ENCODE measurements around the gene SULT2B1.
A peak's percentile ranks its signal among the peaks of the same experiment; 100 is the strongest.

The SULT2B1 gene

DNA sequence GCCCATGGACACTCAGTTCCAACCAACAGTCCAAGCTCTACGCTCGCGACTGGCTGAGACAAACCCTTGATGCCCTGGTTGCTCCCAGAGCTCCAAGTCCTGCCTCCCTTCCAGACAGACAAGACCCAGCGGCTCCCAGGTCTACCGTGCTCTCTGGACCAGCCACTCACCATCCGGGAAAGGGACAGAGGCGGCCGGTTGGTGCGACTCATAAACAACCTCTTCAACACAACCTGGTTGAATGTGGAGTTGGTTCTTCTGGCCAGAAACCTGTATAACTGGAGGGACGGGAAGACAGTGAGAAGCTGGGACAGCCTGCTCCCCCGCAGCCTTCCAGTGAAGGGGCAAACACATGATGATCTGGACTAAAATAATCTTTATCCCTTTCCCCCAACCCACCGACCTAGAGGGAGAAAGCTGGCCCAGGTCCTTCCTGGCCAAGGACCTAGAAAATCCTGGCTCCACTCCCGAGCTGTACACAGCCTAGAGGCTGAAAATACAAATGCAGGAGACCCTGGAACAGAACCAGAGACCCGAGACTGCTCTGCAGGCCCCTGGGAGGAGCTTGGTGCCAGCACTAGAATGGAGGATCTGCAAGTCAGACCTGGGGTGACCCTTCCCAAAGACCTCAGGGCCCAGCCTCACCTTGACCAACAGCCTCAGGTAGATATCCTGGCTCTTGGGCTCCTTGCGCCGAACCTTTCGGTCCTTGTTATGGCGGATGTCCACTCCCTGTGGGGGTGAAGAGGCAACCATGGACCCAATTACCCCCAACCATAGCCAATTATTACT, 65.4 kb downstream of the SULT2B1 start:
- peaks cover 40 to 42% of the 10 kb centered on the region in 2 donors for H3K4me1 Mint-ChIP-seq (ENCODE audit: low read depth in 2 of 2)
- peaks cover 77% of the 10 kb centered on the region for H3K36me3 Mint-ChIP-seq (ENCODE audit: insufficient read depth)

DNA sequence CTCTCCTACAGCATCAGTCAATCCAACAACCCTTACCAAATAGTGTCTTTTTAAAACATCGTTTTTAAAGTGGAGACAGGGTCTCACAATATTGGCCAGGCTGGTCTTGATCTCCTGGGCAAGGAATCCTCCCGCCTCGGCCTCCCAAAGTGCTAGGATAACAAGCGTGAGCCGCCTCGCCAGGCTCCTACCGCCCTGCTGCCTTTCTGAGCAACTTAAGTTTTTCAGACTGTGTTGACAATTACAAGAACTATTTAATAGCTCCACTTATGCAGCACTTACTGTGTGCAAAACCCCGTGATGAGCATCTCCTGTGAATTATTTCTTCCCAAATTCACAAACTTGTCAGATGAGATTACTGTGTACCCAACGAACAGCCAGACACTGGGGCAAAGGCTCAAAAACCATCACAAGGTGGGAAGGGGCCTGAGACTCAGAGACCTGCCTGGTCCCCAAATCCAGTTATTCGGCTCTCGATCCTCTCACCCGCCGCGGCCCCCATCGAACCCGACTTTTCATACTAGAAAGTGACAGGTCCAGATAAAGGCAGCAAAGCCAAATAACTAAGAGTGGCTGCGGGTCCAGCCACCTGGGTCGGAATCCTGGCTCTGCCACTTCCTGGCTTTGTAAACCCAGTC, 66.4 kb downstream of the SULT2B1 start:
- no peaks in the 10 kb centered on the region for H3K9me3 Mint-ChIP-seq
- no peak for DNase-seq
- no peak for ATAC-seq (replicated peaks)
- peak overlapping the region; percentile 97 to 99 for H3K27ac Mint-ChIP-seq
- H3K4me1 Mint-ChIP-seq (ENCODE audit: low read depth in 2 of 2), result peaks cover 44 to 45% of the 10 kb centered on the region in 2 donors
- H3K4me3 Mint-ChIP-seq, result peak overlapping the region; percentile 97
- H3K27me3 Mint-ChIP-seq, result no peaks in the 10 kb centered on the region
- H3K36me3 Mint-ChIP-seq (ENCODE audit: insufficient read depth), result peaks cover 76% of the 10 kb centered on the region

More for the DNA sequence above, 65.4 kb downstream of the SULT2B1 start:
- ATAC-seq (replicated peaks) (no peak), DNase-seq (no peak)
- Mint-ChIP-seq H3K4me3 (peak overlapping the region; percentile 97), H3K27ac (peak overlapping the region; percentile 97 to 99), H3K27me3 (no peaks in the 10 kb centered on the region), H3K9me3 (no peaks in the 10 kb centered on the region)

DNA sequence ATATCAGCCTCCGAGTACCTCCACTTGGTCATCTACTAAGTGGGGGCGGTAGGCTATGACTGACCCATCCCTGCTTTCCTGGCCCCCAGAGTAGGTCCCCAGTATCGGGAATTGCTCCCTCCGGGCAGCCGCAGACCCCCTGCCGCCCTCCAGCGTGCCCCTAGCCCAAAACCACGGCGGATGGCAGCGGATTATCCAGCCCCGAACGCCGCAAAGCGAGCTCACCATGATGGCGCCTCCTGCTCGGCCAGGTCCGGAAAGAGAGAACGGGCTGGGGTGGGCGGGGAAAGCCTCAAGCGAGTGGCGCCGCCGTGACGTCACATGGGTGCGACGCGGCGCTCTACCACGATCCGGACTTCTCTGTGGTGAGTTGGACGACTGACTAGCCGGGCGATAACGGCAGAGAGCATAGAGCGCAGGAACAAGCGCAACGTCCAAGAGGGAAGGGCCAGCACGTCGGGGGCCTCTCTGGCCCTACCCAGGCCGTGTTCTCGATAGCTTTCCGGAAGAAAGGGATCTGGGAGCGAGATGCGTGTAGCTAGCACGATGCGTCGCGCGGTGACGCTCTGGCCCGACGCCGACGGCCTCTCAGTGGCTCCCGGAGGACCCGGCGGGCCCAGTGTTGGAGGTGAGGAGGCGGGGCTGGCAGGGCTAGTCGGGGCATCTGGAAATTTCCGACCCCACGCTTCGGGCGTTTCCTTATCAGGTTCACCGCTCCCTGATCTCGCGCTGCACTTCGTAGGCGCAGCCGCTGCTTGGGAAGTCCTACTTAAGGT, 67.1 kb downstream of the SULT2B1 start, which contains the start of the genes RPL18 and SPHK2:
TSS of gene RPL18 (minus strand) at position 263 of the 776 bp plus-strand sequence. CDS start at position 228, 35 bp downstream.
TSS of gene SPHK2 (plus strand) at position 591 of the 776 bp plus-strand sequence. CDS start 1,009 bp downstream, outside the sequence.
- peaks cover 73% of the 10 kb centered on the region for H3K36me3 Mint-ChIP-seq (ENCODE audit: insufficient read depth)
- peaks cover 47 to 52% of the 10 kb centered on the region in 2 donors for H3K4me1 Mint-ChIP-seq (ENCODE audit: low read depth in 2 of 2)
- DNase-seq (peak; percentile 91 to 93 (median 93)), ATAC-seq (replicated peaks) (peak; percentile 82)
- peak within 1 kb of the TSS; percentile 97 to 99 for H3K27ac Mint-ChIP-seq
- H3K27me3 Mint-ChIP-seq, result no peaks in the 10 kb centered on the region
- peak within 1 kb of the TSS; percentile 97 for H3K4me3 Mint-ChIP-seq
- no peaks in the 10 kb centered on the region for H3K9me3 Mint-ChIP-seq

DNA sequence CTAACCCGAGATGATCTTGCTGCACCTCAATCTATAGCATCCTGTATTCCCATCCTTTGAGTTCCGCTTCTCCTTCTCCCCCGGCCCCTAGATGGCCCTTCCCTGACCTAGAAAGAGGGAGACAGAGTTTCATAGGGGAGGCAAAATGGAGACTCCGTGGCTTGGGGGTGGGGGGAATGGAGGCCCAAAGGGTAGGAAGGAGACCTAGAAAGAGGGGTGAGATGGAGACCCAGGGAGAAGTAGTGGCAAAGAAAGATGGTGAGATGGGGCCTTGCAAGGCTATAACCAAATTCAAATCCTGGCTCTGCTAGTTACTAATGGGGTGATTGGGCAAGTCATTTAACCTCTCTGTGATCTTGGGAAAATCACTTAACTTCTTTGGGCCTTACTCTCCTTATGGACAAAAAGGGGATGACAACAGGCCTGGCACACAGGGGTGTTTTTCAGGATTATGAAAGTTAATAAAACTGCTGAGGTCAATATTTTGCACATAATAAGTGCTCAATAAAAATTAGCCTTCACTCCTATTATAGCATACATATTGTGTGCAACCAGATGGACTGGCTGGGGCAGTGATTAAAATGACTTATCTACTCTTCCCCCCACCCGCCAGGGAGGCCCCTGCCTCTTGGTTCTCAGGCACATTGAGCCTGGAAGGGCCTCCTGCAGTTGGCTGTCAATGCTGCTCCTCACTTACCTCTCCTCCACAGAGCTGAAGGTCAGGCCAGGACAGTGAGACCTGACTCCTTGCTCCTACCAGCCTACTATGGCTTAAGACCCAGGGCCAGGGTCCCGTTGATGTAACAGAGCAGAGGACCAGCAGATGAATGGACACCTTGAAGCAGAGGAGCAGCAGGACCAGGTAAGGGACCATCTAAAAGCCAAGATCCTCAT, 68.0 kb downstream of the SULT2B1 start:
- Mint-ChIP-seq H3K36me3 (ENCODE audit: insufficient read depth) (peaks cover 68% of the 10 kb centered on the region), H3K27ac (peak overlapping the region; percentile 97 to 99), H3K4me3 (peak overlapping the region; percentile 97), H3K27me3 (no peaks in the 10 kb centered on the region), H3K4me1 (ENCODE audit: low read depth in 2 of 2) (peaks cover 52 to 57% of the 10 kb centered on the region in 2 donors), H3K9me3 (no peaks in the 10 kb centered on the region)
- DNase-seq, result no peak
- no peak for ATAC-seq (replicated peaks)

GRCh38 chr19:48623556-48624066, 71.6 kb downstream of the SULT2B1 start:
- Mint-ChIP-seq H3K27me3 (no peaks in the 10 kb centered on the region), H3K4me1 (ENCODE audit: low read depth in 2 of 2) (peaks cover 40 to 43% of the 10 kb centered on the region in 2 donors), H3K27ac (peak overlapping the region; percentile 91 to 98), H3K4me3 (peak overlapping the region; percentile 85 to 89), H3K9me3 (no peaks in the 10 kb centered on the region), H3K36me3 (ENCODE audit: insufficient read depth) (peaks cover 38% of the 10 kb centered on the region)
- ATAC-seq (replicated peaks), result no peak
- DNase-seq, result no peak

DNA sequence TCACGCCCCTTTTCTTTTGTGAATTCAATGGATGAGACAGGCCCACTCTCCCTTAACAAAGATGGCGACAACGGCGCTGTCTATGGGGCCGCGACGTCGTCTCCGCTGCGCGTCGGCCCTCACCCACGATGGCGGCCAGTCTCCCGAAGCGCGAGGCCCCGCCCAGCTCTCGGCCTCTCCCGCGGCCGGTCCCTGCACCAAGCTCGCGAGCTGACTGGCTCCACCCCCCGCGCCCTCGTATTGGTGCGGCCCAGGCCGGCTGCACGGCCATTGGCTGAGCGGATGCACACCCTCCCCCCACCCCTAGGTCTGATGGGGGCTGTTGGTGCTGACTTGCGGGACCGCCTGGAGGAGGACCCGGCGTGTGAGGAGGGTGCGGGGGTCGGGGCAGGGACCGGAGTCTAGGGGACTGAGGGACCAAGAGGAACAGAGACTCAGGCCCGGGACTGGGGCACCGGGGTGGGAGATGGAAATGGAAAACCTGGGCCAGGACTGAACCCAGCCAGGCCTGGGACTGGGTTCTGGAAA, 72.2 kb downstream of the SULT2B1 start:
- Mint-ChIP-seq H3K4me3 (peak overlapping the region; percentile 85 to 89), H3K9me3 (no peaks in the 10 kb centered on the region), H3K4me1 (ENCODE audit: low read depth in 2 of 2) (peaks cover 38 to 44% of the 10 kb centered on the region in 2 donors), H3K27ac (peak overlapping the region; percentile 91 to 98), H3K36me3 (ENCODE audit: insufficient read depth) (peaks cover 36% of the 10 kb centered on the region), H3K27me3 (no peaks in the 10 kb centered on the region)
- peak; percentile 61 for ATAC-seq (replicated peaks)
- DNase-seq, result peak; percentile 83 to 91 (median 89)

DNA sequence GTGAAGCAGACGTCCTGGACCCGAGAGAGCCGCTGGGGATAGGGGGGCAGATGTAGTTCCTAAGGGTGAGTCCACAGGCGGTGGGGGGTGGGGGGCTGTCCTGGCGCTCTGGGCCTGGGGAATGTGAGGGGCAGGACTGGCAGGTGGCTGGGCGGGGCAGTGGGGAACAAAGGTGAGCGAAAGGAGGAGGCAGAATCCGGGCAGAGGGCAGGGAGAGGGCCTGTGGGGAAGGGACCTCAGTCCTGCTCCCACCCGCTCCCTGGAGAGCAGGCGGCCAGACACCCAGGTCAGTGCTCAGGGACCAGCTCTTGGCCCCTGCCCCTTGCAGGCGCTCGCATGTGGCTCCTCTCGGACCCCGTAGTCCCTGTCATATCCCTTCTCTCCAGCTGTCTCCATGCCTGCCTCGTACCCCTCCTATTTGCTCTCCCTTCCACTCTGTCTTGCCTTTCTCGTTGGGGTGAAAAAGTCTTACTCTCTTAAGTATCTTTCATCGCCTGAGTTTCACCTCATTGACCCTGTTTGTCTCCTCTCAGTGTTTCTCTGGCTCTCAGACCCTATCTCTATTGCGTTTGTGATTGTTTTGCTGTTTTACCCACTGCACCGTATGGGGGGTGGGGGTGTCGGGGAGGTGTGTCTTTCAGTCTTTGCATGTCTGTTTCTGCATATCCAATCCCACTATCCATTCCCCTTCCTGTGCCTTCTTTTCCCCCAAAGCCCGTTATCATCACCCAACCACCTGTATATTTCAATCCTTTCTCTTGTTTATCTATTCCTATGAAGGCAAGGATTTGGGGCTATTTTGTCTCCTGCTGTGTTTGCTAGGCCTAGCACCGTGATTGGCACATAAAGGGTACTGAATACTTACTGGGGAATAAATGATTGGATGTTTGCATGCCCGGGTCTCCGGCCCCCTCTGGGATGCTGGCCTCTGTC, 73.1 kb downstream of the SULT2B1 start:
- ATAC-seq (replicated peaks), result no peak
- H3K4me1 Mint-ChIP-seq (ENCODE audit: low read depth in 2 of 2), result peaks cover 31 to 36% of the 10 kb centered on the region in 2 donors
- H3K27me3 Mint-ChIP-seq, result no peaks in the 10 kb centered on the region
- peaks cover 39% of the 10 kb centered on the region for H3K36me3 Mint-ChIP-seq (ENCODE audit: insufficient read depth)
- no peaks in the 10 kb centered on the region for H3K9me3 Mint-ChIP-seq
- peak overlapping the region; percentile 91 to 98 for H3K27ac Mint-ChIP-seq
- no peak for DNase-seq
- H3K4me3 Mint-ChIP-seq, result peak overlapping the region; percentile 3 to 85

DNA sequence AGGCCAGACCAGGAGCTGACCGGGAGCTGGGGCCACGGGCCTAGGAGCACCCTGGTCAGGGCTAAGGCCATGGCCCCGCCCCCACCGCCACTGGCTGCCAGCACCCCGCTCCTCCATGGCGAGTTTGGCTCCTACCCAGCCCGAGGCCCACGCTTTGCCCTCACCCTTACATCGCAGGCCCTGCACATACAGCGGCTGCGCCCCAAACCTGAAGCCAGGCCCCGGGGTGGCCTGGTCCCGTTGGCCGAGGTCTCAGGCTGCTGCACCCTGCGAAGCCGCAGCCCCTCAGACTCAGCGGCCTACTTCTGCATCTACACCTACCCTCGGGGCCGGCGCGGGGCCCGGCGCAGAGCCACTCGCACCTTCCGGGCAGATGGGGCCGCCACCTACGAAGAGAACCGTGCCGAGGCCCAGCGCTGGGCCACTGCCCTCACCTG, 73.9 kb downstream of the SULT2B1 start:
- Mint-ChIP-seq H3K27me3 (no peaks in the 10 kb centered on the region), H3K9me3 (no peaks in the 10 kb centered on the region), H3K36me3 (ENCODE audit: insufficient read depth) (peaks cover 41% of the 10 kb centered on the region), H3K4me3 (no peak overlapping the region), H3K27ac (peak overlapping the region in 1 of 2 donors; percentile 91), H3K4me1 (ENCODE audit: low read depth in 2 of 2) (peaks cover 31 to 36% of the 10 kb centered on the region in 2 donors)
- DNase-seq (no peak), ATAC-seq (replicated peaks) (no peak)

DNA sequence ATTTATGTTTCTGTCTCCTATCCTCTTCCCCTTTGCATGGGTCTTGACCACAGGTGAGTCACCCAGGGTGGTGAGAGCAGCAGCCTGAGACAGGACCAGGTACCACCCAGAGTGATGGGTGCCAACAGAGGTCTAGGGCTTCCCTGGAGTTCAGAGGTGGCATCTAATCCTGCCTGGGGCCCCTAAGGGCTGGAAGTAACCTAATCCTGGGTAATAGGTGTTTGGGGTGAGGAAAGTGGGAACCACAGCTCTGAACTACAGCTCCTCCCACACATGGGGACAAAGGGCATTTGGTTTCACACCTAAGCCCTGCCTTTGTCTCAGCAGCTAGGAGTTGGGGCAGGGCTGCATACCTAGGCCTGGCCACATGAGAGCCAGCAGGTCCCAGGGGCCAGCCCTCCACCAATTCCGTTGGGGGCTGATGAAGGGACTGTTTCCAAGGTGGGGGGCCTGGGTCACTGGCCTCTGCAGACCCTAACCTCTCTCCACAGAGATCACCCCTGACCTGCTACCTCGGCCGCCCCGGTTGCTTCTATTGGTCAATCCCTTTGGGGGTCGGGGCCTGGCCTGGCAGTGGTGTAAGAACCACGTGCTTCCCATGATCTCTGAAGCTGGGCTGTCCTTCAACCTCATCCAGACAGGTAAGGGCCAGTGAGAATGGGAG, 75.4 kb downstream of the SULT2B1 start:
- Mint-ChIP-seq H3K27me3 (no peaks in the 10 kb centered on the region), H3K27ac (peak overlapping the region in 1 of 2 donors; percentile 80), H3K4me3 (peak overlapping the region; percentile 22 to 34), H3K36me3 (ENCODE audit: insufficient read depth) (peaks cover 46% of the 10 kb centered on the region), H3K9me3 (no peaks in the 10 kb centered on the region), H3K4me1 (ENCODE audit: low read depth in 2 of 2) (peaks cover 30 to 36% of the 10 kb centered on the region in 2 donors)
- ATAC-seq (replicated peaks) (peak; percentile 67), DNase-seq (peak in 1 of 3 experiments; percentile 34)

- peaks cover 51% of the 10 kb centered on the region for H3K36me3 Mint-ChIP-seq (ENCODE audit: insufficient read depth)
- H3K27ac Mint-ChIP-seq, result peak overlapping the region in 1 of 2 donors; percentile 80
- no peaks in the 10 kb centered on the region for H3K27me3 Mint-ChIP-seq
- DNase-seq, result no peak
- no peak for ATAC-seq (replicated peaks)
- H3K4me3 Mint-ChIP-seq, result no peak overlapping the region
- peaks cover 27 to 36% of the 10 kb centered on the region in 2 donors for H3K4me1 Mint-ChIP-seq (ENCODE audit: low read depth in 2 of 2)
- H3K9me3 Mint-ChIP-seq, result no peaks in the 10 kb centered on the region
Observed at GRCh38 chr19:48627865-48628314, 75.9 kb downstream of the SULT2B1 start.
